Left cardiac atrium (tissue), 4 donors: ENCODE results near the gene PHLPP1. TPM values are rescaled to one million over a fixed set of nuclear protein-coding genes. Genes with fewer than 3 reads are reported as not detected.
A peak's percentile ranks its signal among the peaks of the same experiment; 100 is the strongest.

Experiments used
- ATAC-seq, 2 donors: fragments of 200-7000 bp; cut with Tn5 transposase; one replicate each; pipeline ENCODE4 v1.9.1; 2020; ENCODE audit warnings: mild to moderate bottlenecking in 2 of 2, moderate library complexity in 2 of 2
- DNase-seq: peaks from one replicate; pipeline ENCODE4 v3.0.0-alpha.2; 2020
- intact Hi-C, 2 donors: fragments of 100-400 bp; cut with DNase I; formaldehyde crosslinking; loops; one replicate each; pipeline versions ENCODE4 v1.14.1 to v1.15.1; 2022 to 2023
- total RNA-seq, 2 donors: library from RNA; stranded (reverse); fragmentation: NEBNext Ultra II Directional; extraction: Animal tissue kit (Norgen Biotek cat#: 25700); gene quantifications; one replicate each; pipeline ENCODE4 v1.2.1, GENCODE V29; 2021
- donor health status: DM: no; HTN: yes; CAD: no.
- donor health status: DM: no; HTN: yes; CAD: no; lungs with severe emphysema.
- donor health status: DM: yes; HTN: yes; CAD: no.
- donor health status: Dilated cardiomyopathy.

The PHLPP1 gene
- total RNA-seq, 2 donors from 2014 or later: 5.0 to 8.6 TPM

- ATAC-seq (no peak), DNase-seq (no peak)
- intact Hi-C loops: no loop called here
Observed at GRCh38 chr18:62828852-62829251, 113.5 kb downstream of the PHLPP1 start.

GRCh38 chr18:62829936-62830335 is 114.6 kb downstream of the PHLPP1 start:
- DNase-seq (no peak), ATAC-seq (no peak)
- intact Hi-C loops: no loop called here

- ATAC-seq: no peak
- intact Hi-C loops: no loop called here
Observed at GRCh38 chr18:62832282-62832681, 116.9 kb downstream of the PHLPP1 start.

GRCh38 chr18:62833494-62833893 is 118.2 kb downstream of the PHLPP1 start:
- DNase-seq: no peak
- intact Hi-C loops: no loop called here
- no peak for ATAC-seq

More at GRCh38 chr18:62832282-62832681, 116.9 kb downstream of the PHLPP1 start:
- DNase-seq: no peak

- no peak for DNase-seq
- no peak for ATAC-seq
Observed at GRCh38 chr18:62834715-62835114, 119.4 kb downstream of the PHLPP1 start.

GRCh38 chr18:62837011-62837410 is 121.7 kb downstream of the PHLPP1 start:
- ATAC-seq (no peak), DNase-seq (no peak)
- intact Hi-C loops: no loop called here

More at GRCh38 chr18:62834715-62835114, 119.4 kb downstream of the PHLPP1 start:
- intact Hi-C loops: no loop called here

- ATAC-seq: no peak
- DNase-seq: no peak
- intact Hi-C loops: no loop called here
Observed at GRCh38 chr18:62838475-62839098, 123.2 kb downstream of the PHLPP1 start.

- intact Hi-C loops: no loop called here
- DNase-seq (no peak), ATAC-seq (no peak)
Observed at GRCh38 chr18:62839874-62840713, 124.8 kb downstream of the PHLPP1 start.

- ATAC-seq: no peak
- no peak for DNase-seq
- intact Hi-C loops: no loop called here
Observed at GRCh38 chr18:62841405-62841804, 126.1 kb downstream of the PHLPP1 start.

- ATAC-seq (no peak), DNase-seq (no peak)
- intact Hi-C loops: no loop called here
Observed at GRCh38 chr18:62842898-62843297, 127.6 kb downstream of the PHLPP1 start.

- intact Hi-C loops: no loop called here
- DNase-seq (no peak), ATAC-seq (no peak)
Observed at GRCh38 chr18:62844850-62845643, 129.7 kb downstream of the PHLPP1 start.

- DNase-seq (no peak), ATAC-seq (no peak)
- intact Hi-C loops: no loop called here
Observed at GRCh38 chr18:62846313-62846712, 131.0 kb downstream of the PHLPP1 start.

- ATAC-seq (no peak), DNase-seq (no peak)
- intact Hi-C loops: no loop called here
Observed at GRCh38 chr18:62847081-62847480, 131.7 kb downstream of the PHLPP1 start.

- DNase-seq: no peak
- ATAC-seq: no peak
- intact Hi-C loops: no loop called here
Observed at GRCh38 chr18:62848946-62849345, 133.6 kb downstream of the PHLPP1 start.

- DNase-seq (no peak), ATAC-seq (peak; percentile 30 to 59)
- intact Hi-C loops: no loop called here
Observed at GRCh38 chr18:62850619-62851306, 135.4 kb downstream of the PHLPP1 start.

- DNase-seq (no peak), ATAC-seq (no peak)
- intact Hi-C loops: no loop called here
Observed at GRCh38 chr18:62852851-62853250, 137.5 kb downstream of the PHLPP1 start.

GRCh38 chr18:62856294-62856693 is 141.0 kb downstream of the PHLPP1 start:
- intact Hi-C loops: no loop called here
- no peak for ATAC-seq
- DNase-seq: no peak

GRCh38 chr18:62857263-62857976 is 142.1 kb downstream of the PHLPP1 start:
- no peak for DNase-seq
- ATAC-seq: peak in 1 of 2 donors; percentile 21
- intact Hi-C loops: no loop called here

GRCh38 chr18:62860062-62860461 is 144.7 kb downstream of the PHLPP1 start:
- ATAC-seq (no peak), DNase-seq (no peak)
- intact Hi-C loops: no loop called here
